KOPT-K1 (cell line): ENCODE data around the gene CTNNA2.
A peak's percentile ranks its signal among the peaks of the same experiment; 100 is the strongest.
"Not testable (repeated sequence)": the region's sequence is repeated elsewhere in the genome, so short reads cannot be mapped to it uniquely, and the experiment has no call there.

Experiments
- H3K27ac ChIP-seq: fragments of 200-600 bp; sonication (generic); 2 replicates; pipeline ENCODE4 v1.5.1; 2016; ENCODE audit warnings: antibody characterized with exemption, mild to moderate bottlenecking, low read depth, low read length; ENCODE audit not compliant: poor library complexity, severe bottlenecking
- H3K36me3 ChIP-seq: fragments of 200-600 bp; sonication (generic); 2 replicates; pipeline ENCODE4 v1.5.1; 2017; ENCODE audit warnings: antibody characterized with exemption, mild to moderate bottlenecking, low read length, moderate library complexity; ENCODE audit not compliant: insufficient read depth
- H3K9me3 ChIP-seq: fragments of 200-600 bp; sonication (generic); 2 replicates; pipeline ENCODE4 v1.5.1; 2017; ENCODE audit warnings: antibody characterized with exemption, low read length, mild to moderate bottlenecking; ENCODE audit not compliant: insufficient read depth, poor library complexity, severe bottlenecking

CTNNA2 gene

DNA sequence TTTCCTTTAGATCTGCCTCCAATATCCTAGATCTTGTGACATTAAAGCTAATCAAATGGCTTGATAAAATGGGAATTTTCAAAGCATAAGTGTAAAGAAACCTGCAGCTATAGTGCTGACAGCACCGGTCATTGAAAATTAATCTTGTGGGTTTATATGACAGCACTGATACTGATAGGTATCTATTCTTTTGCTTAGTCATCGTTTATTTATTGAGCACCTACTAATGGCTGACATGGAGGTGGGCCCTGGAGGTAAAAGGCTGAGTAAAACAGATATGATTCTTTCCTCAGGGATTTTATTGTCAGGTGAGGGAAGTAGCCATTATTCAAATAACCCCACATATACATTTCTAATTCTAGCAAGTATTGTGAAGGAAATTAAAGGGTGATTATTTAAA, 509.2 kb downstream of the CTNNA2 start:
- Histone ChIP-seq H3K27ac (no peak overlapping the region), H3K9me3 (no peaks in the 10 kb centered on the region), H3K36me3 (no peaks in the 10 kb centered on the region)

DNA sequence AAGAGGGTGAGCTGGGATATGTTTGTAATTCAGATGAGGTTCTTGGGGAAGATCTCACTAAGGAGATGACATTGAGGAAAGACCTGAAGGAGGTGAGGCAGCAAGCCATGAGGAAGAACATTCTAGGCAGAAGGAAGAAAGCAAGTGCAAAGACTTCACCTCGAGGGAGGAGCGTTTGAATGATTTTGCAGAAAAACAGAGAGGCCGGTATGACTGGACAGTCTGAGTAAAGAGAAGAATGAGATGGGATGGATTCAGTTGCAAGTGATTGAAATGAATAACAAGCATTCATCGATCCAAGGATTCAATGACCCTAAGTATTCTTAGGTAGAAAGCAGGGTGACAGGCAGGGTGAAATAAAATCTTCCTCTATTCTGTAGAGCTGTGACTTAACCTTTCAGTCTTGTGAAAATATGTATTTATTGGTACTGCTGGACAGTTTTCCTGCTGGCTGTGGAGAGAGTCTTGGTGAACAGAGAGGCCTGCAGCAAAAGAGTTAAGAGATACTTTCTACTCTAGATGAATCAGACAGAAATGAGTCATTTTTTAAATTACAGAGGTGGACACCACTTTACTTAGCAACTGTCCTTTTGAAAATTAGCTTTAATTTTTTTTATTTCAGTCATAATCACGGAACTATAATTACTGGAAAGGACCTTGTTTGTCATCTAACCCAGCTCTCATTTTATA, 513.3 kb downstream of the CTNNA2 start:
- Histone ChIP-seq H3K36me3 (no peaks in the 10 kb centered on the region), H3K9me3 (no peaks in the 10 kb centered on the region), H3K27ac (no peak overlapping the region)

DNA sequence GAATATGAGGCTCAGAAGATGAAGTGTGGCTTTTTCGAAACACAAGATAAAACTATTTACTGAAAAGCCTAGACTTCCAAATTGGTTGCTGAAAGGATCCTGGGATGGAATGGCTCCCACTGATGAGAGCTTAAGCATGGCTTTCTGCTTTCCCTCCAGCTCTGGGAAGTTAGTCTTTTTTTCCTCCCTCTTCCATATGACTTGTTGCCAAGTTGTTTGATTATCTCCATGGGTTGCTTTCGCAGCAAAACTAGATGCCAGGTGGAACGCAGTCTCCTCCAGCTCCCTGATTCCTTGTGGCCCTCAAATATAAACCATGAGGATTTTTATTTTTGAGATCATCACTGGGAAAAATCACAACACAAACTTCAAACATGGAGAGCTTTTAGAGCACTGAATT, 515.2 kb downstream of the CTNNA2 start:
- H3K9me3 ChIP-seq = no peaks in the 10 kb centered on the region
- no peaks in the 10 kb centered on the region for H3K36me3 ChIP-seq
- H3K27ac ChIP-seq = no peak overlapping the region

DNA sequence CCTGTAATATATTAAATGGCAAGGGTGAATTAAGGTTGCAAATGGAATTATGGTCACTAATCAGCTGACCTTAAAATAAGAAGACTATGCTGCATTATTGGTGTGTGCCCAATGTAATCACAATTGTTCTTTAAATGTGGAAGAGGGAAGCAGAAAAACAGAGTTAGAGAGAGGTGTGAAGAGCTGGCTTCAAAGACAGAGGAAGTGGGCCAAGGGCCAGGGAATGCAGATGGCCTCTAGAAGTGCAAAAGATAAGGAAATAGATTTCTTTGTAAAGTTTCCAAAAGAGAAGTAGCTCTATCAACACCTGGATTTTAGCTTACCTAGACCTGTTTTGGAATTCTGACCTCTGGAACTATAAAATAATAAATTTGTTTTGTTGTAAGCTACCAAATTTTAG, 515.7 kb downstream of the CTNNA2 start:
- no peak overlapping the region for H3K27ac ChIP-seq
- H3K9me3 ChIP-seq = no peaks in the 10 kb centered on the region
- no peaks in the 10 kb centered on the region for H3K36me3 ChIP-seq

DNA sequence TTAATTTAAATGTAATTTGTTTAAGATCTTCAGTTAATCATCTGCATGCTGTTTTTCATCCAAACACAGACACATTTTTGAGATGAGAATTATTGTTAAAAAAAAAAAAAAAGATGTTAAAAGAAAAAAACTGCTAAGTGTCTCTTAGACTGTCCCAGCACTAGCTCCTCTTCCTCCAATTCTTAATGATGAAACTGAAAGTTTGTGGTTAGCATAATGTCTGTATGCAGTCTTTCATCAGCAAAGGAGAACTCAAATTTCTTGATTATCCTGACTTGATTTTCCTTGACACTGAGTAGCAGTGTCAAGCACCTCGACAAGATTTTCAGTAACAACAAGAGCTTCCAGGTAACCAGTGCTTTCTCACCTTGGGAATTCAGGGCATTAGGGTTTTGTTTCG, 517.3 kb downstream of the CTNNA2 start:
- Histone ChIP-seq H3K27ac (peak overlapping the region; percentile 65), H3K9me3 (no peaks in the 10 kb centered on the region), H3K36me3 (no peaks in the 10 kb centered on the region)

DNA sequence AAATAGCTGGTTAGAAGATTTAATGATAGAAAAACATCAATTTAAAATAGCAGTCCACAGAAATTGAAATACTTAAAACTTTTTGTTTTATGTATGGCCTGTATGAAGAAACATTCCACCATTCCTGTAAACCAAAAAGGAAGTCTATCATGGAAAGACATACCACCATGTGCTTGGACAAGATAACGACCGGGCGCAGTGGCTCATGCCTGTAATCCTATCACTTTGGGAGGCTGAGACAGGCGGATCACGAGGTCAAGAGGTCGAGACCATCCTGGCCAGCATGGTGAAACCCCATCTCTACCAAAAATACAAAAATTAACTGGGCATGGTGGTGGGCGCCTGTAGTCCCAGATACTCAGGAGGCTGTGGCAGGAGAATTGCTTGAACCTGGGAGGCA, 519.8 kb downstream of the CTNNA2 start:
- not testable (repeated sequence) for H3K27ac ChIP-seq, H3K36me3 ChIP-seq, H3K9me3 ChIP-seq

DNA sequence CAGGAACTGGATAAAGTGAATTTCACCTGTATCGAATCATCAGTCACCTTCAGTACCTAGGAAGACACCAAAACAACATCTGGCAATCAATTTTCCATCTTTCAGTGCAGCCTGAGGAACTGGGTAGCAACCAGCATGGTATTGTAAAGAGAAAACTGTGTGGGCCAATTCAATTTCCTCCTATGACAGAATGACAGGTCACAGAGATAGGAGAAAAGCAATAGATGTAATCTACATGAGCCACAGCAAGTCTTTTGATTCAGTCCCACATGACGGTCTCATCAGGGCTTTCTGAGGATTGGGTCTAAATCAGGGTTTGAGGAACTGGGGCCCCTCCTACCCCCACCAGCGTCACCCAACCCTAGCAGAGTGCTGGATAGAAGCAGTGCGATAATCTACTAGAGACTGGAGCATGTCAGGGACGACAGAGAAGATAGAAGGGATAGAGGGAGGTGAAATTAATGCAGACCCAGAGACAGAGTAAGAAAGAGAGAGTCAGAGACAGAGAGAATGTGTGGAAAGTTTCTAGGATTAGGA, 523.0 kb downstream of the CTNNA2 start:
- Histone ChIP-seq H3K9me3 (no peaks in the 10 kb centered on the region), H3K27ac (no peak overlapping the region), H3K36me3 (no peaks in the 10 kb centered on the region)

DNA sequence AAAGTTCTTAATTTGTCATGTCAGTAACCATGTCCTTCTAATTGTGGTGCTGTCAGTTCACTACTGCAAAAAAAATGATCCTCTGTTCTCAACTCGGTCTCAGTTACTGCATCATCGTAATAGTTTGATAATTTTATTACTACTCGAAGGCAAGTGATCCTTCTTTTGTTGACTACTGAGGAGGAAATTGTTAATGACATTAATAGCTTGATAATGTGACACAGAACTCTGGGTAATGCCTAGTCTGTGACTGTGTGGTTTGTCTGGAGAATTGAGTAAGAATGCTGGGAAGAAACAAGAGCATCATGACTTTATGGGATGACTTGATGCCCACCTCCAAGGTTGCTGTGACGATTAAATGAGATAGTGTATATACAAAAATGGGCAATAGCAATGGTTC, 524.5 kb downstream of the CTNNA2 start:
- H3K9me3 ChIP-seq = no peaks in the 10 kb centered on the region
- no peak overlapping the region for H3K27ac ChIP-seq
- no peaks in the 10 kb centered on the region for H3K36me3 ChIP-seq

DNA sequence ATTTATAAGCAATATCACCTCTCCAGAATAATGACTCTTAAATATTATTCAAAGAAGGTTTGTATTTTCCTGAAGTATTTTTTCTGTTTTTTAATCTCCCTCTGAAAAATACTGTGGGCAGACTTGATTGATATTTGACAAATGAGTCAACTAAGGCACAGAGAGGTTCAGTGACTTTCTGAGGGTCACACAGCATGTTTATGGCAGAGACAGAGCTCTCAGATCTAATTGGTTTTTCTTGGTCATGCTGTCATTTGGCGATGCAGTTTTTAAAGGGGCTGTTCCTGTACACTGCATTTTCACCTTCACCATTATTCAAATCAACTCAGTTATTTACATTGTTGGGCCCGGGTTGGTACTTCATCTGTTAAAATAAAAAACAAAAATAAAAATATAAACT, 527.4 kb downstream of the CTNNA2 start:
- no peaks in the 10 kb centered on the region for H3K36me3 ChIP-seq
- no peaks in the 10 kb centered on the region for H3K9me3 ChIP-seq
- no peak overlapping the region for H3K27ac ChIP-seq

DNA sequence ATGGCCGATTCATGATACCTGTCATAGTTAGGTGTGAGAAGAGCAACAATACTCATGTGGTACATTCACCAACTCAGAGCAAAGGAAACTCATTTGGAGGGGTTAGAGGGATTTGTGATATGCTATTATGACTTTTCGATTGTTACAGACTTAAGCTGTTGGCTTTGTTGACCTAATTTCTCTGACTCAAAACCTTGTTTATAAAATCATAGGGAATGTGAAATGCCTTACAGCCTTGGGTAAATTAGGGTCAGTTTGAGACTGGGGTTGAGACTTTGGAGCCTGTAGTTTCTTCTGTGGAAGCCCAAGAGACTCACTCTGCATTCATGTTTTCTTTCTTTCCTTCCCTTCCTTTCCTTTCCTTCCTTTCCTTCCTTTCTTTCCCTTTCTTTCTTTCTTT, 529.8 kb downstream of the CTNNA2 start:
- Histone ChIP-seq H3K9me3 (no peaks in the 10 kb centered on the region), H3K36me3 (no peaks in the 10 kb centered on the region), H3K27ac (no peak overlapping the region)

DNA sequence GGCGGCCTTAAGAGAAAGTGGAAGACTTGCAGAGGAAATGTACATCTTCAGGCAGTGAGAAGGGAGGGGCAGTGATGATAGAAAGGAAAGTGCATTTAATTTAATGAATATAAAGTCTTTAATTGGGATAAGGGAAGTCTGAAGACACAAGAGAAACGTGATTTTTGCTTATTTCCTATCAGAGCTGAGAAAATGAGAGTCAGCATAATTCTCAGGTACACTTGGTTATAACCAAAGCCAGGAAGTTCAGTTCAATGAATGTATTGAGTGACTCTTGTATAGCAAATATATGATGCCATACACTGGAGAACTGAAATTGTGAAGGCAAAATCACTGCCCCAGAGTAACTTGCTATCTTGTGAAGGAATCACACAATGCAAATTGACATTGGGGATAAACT, 535.4 kb downstream of the CTNNA2 start:
- Histone ChIP-seq H3K36me3 (no peaks in the 10 kb centered on the region), H3K27ac (no peak overlapping the region), H3K9me3 (no peaks in the 10 kb centered on the region)

DNA sequence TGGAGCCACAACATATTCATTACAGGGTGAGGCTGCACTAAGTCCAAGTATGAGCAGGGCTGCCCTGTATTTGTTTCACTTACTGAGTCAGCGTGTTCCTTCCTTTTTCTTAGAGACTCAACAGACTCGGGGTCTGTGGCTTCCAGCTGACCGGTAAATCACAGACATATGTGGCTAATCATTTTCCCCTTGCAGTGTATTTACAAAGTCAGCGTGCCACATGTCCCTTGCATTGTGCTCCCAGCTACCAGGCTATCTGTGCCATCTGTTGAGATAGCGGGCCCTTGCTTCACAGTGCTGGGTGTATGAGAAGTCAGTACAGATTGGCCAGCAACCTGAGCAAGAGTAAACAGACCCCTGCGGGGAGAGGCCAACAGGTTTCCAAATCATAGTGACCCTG, 537.4 kb downstream of the CTNNA2 start:
- H3K9me3 ChIP-seq = no peaks in the 10 kb centered on the region
- no peaks in the 10 kb centered on the region for H3K36me3 ChIP-seq
- no peak overlapping the region for H3K27ac ChIP-seq

DNA sequence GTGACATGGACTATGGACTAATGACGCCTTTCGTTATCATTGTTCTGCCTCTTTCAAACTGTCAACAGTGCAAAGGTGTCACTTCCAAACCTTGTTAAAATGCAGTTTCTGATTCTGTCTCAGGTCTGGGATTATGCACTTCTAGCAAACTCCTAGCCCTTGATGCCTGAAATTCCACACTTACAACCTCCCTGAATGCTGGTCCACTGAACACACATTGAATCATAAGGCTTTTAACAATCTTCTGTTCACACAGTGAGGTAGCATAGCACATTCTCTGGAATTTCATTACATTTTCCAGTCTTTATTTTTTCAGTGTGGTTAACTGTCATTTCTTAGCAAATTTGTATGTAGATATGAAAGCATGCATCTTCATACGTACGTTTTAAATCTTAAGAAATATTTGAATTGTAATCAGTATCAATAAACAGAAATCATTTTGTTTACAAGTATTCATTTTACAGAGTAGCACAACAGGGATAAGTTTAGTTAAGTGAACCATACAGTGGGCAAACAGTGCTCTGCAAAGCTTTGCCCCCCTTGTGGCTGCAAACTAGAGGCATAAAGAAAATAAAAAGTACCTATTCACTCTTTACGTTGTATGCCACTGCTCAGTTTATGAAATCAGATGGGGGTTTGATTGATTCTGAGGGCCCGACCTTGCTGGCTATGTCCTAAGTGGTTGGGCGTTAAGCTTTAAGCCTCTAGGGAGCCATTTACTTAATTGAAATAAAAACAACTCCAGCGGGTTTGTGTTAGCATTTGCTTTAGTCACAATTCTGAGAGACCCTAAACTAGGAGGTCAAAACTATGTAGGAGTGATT, 540.9 kb downstream of the CTNNA2 start:
- Histone ChIP-seq H3K9me3 (no peaks in the 10 kb centered on the region), H3K27ac (no peak overlapping the region)

DNA sequence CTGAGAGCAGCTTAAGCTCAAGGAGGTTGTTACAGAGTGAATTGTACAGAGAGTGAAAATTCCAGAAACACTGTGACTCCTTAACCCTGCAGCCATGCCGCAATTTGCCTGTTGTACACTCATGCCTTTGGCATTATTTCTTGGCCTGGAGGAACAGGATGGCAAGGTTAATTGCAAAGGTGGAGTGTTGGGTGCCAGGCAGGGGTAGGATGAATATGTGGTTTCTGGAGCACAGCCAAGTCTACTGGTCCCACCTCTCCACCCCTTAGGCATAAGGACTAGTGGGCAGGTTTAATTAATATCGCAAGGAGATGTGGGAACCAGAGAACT, 541.5 kb downstream of the CTNNA2 start:
- Histone ChIP-seq H3K27ac (no peak overlapping the region), H3K9me3 (no peaks in the 10 kb centered on the region)

More for the DNA sequence above, 540.9 kb downstream of the CTNNA2 start:
- H3K36me3 ChIP-seq = no peaks in the 10 kb centered on the region

DNA sequence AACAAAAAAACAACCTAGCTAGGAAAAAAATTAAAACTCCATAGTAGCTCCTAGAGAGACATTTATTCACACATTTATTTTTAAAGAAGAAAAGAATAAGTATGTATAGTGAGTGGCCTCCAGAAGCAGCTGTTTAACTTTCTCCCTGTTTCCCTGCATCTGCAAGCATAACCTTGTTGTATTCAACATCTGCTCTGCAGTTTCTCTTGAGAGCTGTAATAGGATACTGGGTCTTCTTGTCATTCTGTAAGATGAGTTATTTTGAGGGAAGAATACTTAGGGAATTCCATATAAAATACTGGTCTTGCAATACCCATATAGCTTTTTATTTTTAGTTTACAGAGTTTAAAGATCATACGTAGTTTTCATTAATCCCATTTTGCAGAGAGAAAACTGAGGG, 545.1 kb downstream of the CTNNA2 start:
- Histone ChIP-seq H3K36me3 (no peaks in the 10 kb centered on the region), H3K27ac (no peak overlapping the region), H3K9me3 (no peaks in the 10 kb centered on the region)

More for the DNA sequence above, 541.5 kb downstream of the CTNNA2 start:
- no peaks in the 10 kb centered on the region for H3K36me3 ChIP-seq

DNA sequence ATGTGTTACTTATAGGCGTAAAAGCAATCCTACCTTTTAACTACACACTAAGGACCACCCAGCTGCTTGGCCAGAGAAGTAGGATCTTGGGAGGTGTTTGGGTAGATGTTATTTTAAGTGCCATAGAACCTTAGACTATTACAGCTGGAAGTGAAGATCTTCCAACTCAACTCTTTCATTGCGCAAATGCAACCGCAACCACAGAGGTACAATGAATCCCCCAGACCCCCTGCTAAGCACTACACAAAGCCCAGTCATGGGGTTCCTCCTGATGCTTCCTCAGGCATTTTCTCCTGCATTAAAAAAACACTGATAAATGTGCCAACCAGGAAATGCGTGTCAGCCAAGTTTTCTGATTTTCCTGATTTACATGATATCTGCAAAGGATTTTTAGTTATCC, 545.7 kb downstream of the CTNNA2 start:
- no peaks in the 10 kb centered on the region for H3K36me3 ChIP-seq
- H3K27ac ChIP-seq = no peak overlapping the region
- no peaks in the 10 kb centered on the region for H3K9me3 ChIP-seq
